Spleen (tissue), 11 donors: ENCODE results near the gene ESD. TPM values are rescaled to one million over a fixed set of nuclear protein-coding genes. Genes with fewer than 3 reads are reported as not detected.

ENCODE experiments used
- DNase-seq: peaks from one replicate; pipeline ENCODE4 v3.0.0-alpha.2; 2020
- H3K27ac ChIP-seq, 8 donors: fragments of 200-600 bp; sonication (generic) in 7 of 8; 1 replicate in 4 of 8; 2 replicates in 4 of 8; pipeline versions ENCODE4 v1.5.0 to v1.8.0; 2016 to 2021; ENCODE audit warnings: inconsistent platforms in 4 of 8, mild to moderate bottlenecking in 4 of 8, moderate library complexity in 1 of 8
- H3K27me3 ChIP-seq, 7 donors: fragments of 200-600 bp; sonication (generic) in 6 of 7; replicated peaks in 1 of 7; 1 replicate in 4 of 7; 2 replicates in 3 of 7; pipeline versions ENCODE4 v1.5.0 to v1.8.0; 2016 to 2021; ENCODE audit warnings: inconsistent platforms in 3 of 7, mild to moderate bottlenecking in 1 of 7
- H3K36me3 ChIP-seq, 6 donors: fragments of 200-600 bp; sonication (generic) in 5 of 6; 1 replicate in 4 of 6; 2 replicates in 2 of 6; pipeline versions ENCODE4 v1.5.0 to v1.8.0; 2016 to 2021; ENCODE audit warnings: inconsistent platforms in 2 of 6
- H3K4me1 ChIP-seq, 6 donors: fragments of 200-600 bp; sonication (generic) in 5 of 6; 1 replicate in 3 of 6; 2 replicates in 3 of 6; pipeline versions ENCODE4 v1.5.0 to v1.8.0; 2016 to 2021; ENCODE audit warnings: inconsistent platforms in 3 of 6
- H3K4me3 ChIP-seq, 8 donors: fragments of 200-600 bp; sonication (generic) in 7 of 8; 1 replicate in 4 of 8; 2 replicates in 4 of 8; pipeline versions ENCODE4 v1.5.0 to v1.8.0; 2016 to 2021; ENCODE audit warnings: inconsistent platforms in 4 of 8, mild to moderate bottlenecking in 4 of 8, moderate library complexity in 2 of 8
- H3K9me3 ChIP-seq, 8 donors: fragments of 200-600 bp; sonication (generic) in 7 of 8; 1 replicate in 4 of 8; 2 replicates in 4 of 8; pipeline versions ENCODE4 v1.5.0 to v1.8.0; 2016 to 2021; ENCODE audit warnings: inconsistent platforms in 4 of 8
- POLR2A ChIP-seq, 3 donors: fragments of 450-650 bp; IDR thresholded peaks; one replicate each; pipeline ENCODE4 v1.5.1; 2017; ENCODE audit warnings: antibody characterized with exemption in 3 of 3, mild to moderate bottlenecking in 1 of 3
- POLR2AphosphoS5 ChIP-seq, 3 donors: sonication (generic); formaldehyde crosslinking; IDR thresholded peaks; one replicate each; pipeline ENCODE4 v1.5.1; 2017; ENCODE audit warnings: antibody characterized with exemption in 3 of 3
- WGBS, 5 donors: extraction: QIAGEN DNeasy Blood & Tissue Kit in 3 of 5; methylation state at CpG; one replicate each; pipeline versions ENCODE4 v1.1.5 to v1.1.7; 2013 to 2018; 5-methylcytosine and 5-hydroxymethylcytosine counted together
- intact Hi-C: fragments of 100-400 bp; cut with DNase I; formaldehyde crosslinking; loops from one replicate; pipeline ENCODE4 v1.15.0; 2023; ENCODE audit warnings: low total_unique reads
- polyA plus RNA-seq, 3 donors: library from polyadenylated mRNA; stranded (reverse); fragments of 200-250 nt; gene quantifications; one replicate each; pipeline ENCODE4 v1.2.1, GENCODE V29; 2013
- total RNA-seq, 7 donors: library from RNA; depleted of rRNA in 3 of 7; stranded (reverse); fragments of >200 nt in 3 of 7; fragmentation: NEBNext Ultra II Directional in 4 of 7; extraction: Animal tissue kit (Norgen Biotek cat#: 25700) in 4 of 7; gene quantifications; one replicate each; pipeline versions ENCODE4 v1.1.0 to v1.2.1, GENCODE V29; 2016 to 2021
- TF ChIP-seq, protein P1 (sequence below), 11 experiments: fragments of 200-600 bp in 7 of 11; fragments of 450-650 bp in 4 of 11; sonication (generic) in 4 of 11; IDR thresholded peaks in 8 of 11; conservative IDR thresholded peaks in 3 of 11; 1 replicate in 7 of 11; 2 replicates in 4 of 11; pipeline versions ENCODE4 v1.4.0 to v1.8.0; 2016 to 2021; ENCODE audit warnings: antibody characterized with exemption in 11 of 11, inconsistent platforms in 4 of 11, mild to moderate bottlenecking in 1 of 11
- donor health status: healthy with polysubstance abuse.
- donor health status: DM: no; HTN: no; CAD: no; lungs with moderate emphysema.
- donor health status: DM: no; HTN: no; CAD: no.
- donor health status: Bipolar disorder and iron deficiency.
- donor health status: healthy.
- donor health status: DM: no; HTN: no; CAD: no.
- donor health status: DM: yes; HTN: yes; CAD: no.

The ESD gene
- total and polyA plus RNA-seq, 10 donors: 52.3 to 85.5 (median 64.8) TPM

DNA sequence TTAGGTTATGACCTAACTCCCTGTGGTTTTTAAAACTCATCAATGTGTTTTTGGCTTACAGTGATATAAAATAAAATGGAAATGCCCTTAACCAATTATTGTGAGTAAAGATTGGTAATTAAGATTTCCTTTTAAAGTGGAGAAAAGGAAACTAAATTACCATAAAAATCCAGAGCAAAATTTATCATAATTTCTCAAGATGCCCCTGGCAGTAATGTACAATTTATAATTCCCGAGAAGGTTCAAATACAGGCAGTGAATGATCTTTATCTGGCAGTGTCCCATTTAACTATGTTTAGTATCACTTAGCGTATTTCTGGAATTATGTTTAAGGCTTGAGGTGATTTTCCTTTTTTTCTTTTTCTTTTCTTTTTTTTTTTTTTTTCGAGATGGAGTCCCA, 61.5 kb downstream of the ESD start:
- intact Hi-C loops: no loop called here
- 88 to 100% (median 94%) methylated on average over 3 of the region's 3 CpGs for WGBS, 5 donors
- H3K27ac ChIP-seq: no peak overlapping the region
- TF ChIP-seq POLR2A (IDR thresholded peaks at IDR 0.05): no peak
- TF ChIP-seq, protein P1, sequence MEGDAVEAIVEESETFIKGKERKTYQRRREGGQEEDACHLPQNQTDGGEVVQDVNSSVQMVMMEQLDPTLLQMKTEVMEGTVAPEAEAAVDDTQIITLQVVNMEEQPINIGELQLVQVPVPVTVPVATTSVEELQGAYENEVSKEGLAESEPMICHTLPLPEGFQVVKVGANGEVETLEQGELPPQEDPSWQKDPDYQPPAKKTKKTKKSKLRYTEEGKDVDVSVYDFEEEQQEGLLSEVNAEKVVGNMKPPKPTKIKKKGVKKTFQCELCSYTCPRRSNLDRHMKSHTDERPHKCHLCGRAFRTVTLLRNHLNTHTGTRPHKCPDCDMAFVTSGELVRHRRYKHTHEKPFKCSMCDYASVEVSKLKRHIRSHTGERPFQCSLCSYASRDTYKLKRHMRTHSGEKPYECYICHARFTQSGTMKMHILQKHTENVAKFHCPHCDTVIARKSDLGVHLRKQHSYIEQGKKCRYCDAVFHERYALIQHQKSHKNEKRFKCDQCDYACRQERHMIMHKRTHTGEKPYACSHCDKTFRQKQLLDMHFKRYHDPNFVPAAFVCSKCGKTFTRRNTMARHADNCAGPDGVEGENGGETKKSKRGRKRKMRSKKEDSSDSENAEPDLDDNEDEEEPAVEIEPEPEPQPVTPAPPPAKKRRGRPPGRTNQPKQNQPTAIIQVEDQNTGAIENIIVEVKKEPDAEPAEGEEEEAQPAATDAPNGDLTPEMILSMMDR (IDR thresholded peaks at IDR 0.05 in 8 of 11, conservative IDR thresholded peaks at IDR 0.05 in 3 of 11): no peak
- no peak for TF ChIP-seq POLR2AphosphoS5 (IDR thresholded peaks at IDR 0.05)
- peaks cover 0 to 98% (median 57%) of the 10 kb centered on the region in 6 donors for H3K36me3 ChIP-seq
- no peaks in the 10 kb centered on the region for H3K4me1 ChIP-seq
- no peaks in the 10 kb centered on the region for H3K27me3 ChIP-seq
- no peaks in the 10 kb centered on the region for H3K9me3 ChIP-seq
- no peak overlapping the region for H3K4me3 ChIP-seq
- no peak for DNase-seq

DNA sequence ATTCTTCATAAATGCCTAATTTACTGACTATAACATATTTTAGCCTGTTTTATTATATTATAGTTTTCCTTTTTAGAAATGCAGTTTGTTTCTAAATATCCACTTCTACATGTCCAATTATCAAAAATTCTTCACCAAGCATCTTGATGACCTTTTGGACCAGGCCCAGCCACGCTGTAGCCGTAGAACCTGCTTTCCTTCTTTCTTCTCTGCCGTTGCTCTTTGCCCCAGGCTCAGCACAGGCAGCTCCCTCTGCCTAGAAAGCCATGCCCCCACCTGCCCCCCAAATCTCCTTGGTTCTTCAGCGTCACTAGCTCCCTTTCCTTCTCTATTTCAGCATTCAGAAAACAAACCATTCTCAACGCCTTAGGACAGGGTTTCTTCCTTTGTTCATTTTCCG, 65.4 kb downstream of the ESD start:
- Histone ChIP-seq H3K36me3 (peaks cover 0 to 99% (median 74%) of the 10 kb centered on the region in 6 donors), H3K27ac (no peak overlapping the region), H3K27me3 (no peaks in the 10 kb centered on the region), H3K4me1 (no peaks in the 10 kb centered on the region), H3K9me3 (no peaks in the 10 kb centered on the region), H3K4me3 (no peak overlapping the region)
- 90 to 98% (median 94%) methylated on average over 6 of the region's 6 CpGs for WGBS, 5 donors
- intact Hi-C loops: no loop called here
- no peak for DNase-seq
- TF ChIP-seq, protein P1 (IDR thresholded peaks at IDR 0.05 in 8 of 11, conservative IDR thresholded peaks at IDR 0.05 in 3 of 11): no peak
- TF ChIP-seq POLR2A (IDR thresholded peaks at IDR 0.05) (no peak), POLR2AphosphoS5 (IDR thresholded peaks at IDR 0.05) (no peak)

DNA sequence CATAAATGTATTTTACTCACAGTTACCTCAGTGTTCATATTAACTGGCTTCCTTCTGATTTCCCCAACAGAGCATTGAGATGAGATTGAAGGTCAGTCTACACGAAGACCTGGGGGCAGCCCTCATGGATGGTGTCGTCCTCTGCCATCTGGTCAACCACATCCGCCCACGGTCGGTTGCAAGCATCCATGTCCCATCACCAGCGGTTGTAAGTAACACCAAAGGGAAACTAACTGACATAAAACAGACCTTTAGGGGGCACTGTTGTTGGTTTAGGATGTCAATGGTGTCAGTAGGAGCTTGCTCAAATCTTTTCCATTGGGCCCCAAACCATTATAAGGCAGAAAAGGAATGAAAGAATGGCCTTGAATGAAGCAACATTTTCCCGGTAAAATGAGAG, 68.2 kb downstream of the ESD start:
- DNase-seq: no peak
- H3K4me3 ChIP-seq: no peak overlapping the region
- H3K9me3 ChIP-seq: no peaks in the 10 kb centered on the region
- no peaks in the 10 kb centered on the region for H3K27me3 ChIP-seq
- peaks cover 4 to 100% (median 82%) of the 10 kb centered on the region in 6 donors for H3K36me3 ChIP-seq
- intact Hi-C loops: no loop called here
- WGBS, 5 donors: 77 to 97% (median 86%) methylated on average over 7 of the region's 7 CpGs
- H3K4me1 ChIP-seq: no peaks in the 10 kb centered on the region
- no peak overlapping the region for H3K27ac ChIP-seq
- TF ChIP-seq POLR2AphosphoS5 (IDR thresholded peaks at IDR 0.05) (no peak), POLR2A (IDR thresholded peaks at IDR 0.05) (no peak)
- TF ChIP-seq, protein P1 (IDR thresholded peaks at IDR 0.05 in 8 of 11, conservative IDR thresholded peaks at IDR 0.05 in 3 of 11): peak in 3 of 11 experiments; percentile 9 to 24 (median 19)

DNA sequence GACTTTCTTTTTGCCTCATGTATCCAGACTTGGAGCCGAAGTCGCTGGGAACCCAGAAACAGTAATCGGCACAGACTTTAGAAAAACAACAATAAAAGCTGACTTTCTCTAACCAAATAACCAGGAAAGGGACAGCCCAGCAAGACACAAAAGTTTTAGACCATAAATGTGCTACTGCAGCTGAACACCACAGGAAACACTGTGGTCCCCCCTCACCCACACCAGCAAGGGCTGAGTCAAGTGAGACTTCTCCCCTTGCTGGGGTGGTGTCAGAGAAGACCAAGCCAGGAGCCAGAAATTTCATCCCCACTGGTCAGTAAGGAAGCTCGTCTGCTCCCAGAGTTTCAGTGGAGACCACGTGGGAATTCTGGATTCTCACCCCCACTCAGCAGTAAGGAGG, 70.6 kb downstream of the ESD start:
- TF ChIP-seq POLR2A (IDR thresholded peaks at IDR 0.05) (no peak), POLR2AphosphoS5 (IDR thresholded peaks at IDR 0.05) (no peak)
- TF ChIP-seq, protein P1 (IDR thresholded peaks at IDR 0.05 in 8 of 11, conservative IDR thresholded peaks at IDR 0.05 in 3 of 11): no peak
- Histone ChIP-seq H3K9me3 (no peaks in the 10 kb centered on the region), H3K27me3 (no peaks in the 10 kb centered on the region), H3K4me3 (no peak overlapping the region), H3K36me3 (peaks cover 4 to 99% (median 66%) of the 10 kb centered on the region in 6 donors), H3K4me1 (peaks cover 0 to 3% (median under 1%) of the 10 kb centered on the region in 6 donors), H3K27ac (no peak overlapping the region)
- intact Hi-C loops: no loop called here
- no peak for DNase-seq
- WGBS, 5 donors: 87 to 94% (median 91%) methylated on average over 5 of the region's 5 CpGs

Other genes starting within 250 kb of the ESD start
- 10 to 100 TPM; 31.0 to 41.6 (median 38.6) TPM for gene LRCH1, start 244.0 kb downstream of the ESD start, total RNA-seq
- gene LRCH1, start 244.0 kb downstream of the ESD start, polyA plus RNA-seq: 10 to 100 TPM in 1 of 3 donors, 1 to 10 TPM in 2; 7.4 to 10.0 (median 7.4) TPM
- under 1 TPM in 1 of 7 donors, not detected in 6; 0.07 TPM for gene HTR2A, start 99.9 kb upstream of the ESD start, total RNA-seq
- under 1 TPM in 2 of 3 donors, not detected in 1; 0.03 to 0.15 TPM for gene HTR2A, start 99.9 kb upstream of the ESD start, polyA plus RNA-seq